GM18909 (cell line): Measurements from ENCODE around the gene DCAF8.
A peak's percentile ranks its signal among the peaks of the same experiment; 100 is the strongest.
"Not testable (repeated sequence)": the region's sequence is repeated elsewhere in the genome, so short reads cannot be mapped to it uniquely, and the experiment has no call there.

Source experiments
- ATAC-seq: cut with Tn5 transposase; IDR thresholded peaks from one replicate; pipeline ENCODE4 v1.9.1; 2021; ENCODE audit warnings: mild to moderate bottlenecking; ENCODE audit not compliant: unreplicated experiment, poor library complexity

DCAF8 gene

DNA sequence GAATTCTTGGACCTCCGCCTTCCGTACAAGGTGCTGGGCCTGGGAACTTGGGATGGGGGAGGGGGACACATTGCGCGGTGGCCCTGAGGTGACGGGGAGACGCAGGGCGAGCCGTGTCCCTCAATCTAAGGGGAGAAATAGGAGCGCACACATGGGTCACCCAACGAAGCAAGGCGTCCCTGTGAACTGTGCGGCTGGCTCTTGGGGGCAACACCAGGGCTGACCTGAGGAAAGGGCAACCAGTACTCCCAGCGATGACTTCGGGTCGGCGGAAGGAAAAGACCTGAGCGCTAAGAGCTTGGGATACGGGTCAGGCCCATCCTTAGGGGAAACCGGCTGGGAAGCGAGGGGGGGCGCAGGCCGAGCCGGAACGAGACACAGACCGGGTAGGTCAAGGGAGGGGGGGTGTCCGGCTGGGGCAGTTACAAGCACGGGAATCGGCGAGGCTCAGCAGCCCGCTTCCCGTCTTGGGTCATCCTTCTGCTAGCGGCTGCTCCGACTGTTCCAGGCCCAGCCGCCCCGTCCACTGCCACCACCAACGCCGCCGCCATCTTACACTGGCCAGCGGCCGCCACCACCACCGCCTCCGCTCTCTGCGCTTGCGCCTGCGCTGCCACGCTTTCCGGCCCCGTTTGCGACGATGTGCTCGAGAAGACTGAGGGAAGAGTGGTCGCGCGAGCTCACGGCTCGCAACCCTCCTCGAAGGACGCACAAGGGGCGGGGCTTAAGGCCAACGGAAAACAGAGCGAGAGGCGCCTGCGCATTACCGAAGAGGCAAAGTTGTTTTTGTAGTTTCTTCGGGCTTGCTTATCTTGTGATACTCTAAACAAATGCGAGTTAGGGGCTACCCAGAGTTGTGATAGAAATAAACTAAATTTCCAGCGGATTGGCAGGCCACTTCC lies at the start of gene DCAF8:
TSS of gene DCAF8 (minus strand) at position 657 of the 902 bp plus-strand sequence. CDS start 18,541 bp downstream, outside the sequence.
- peak; percentile 86 for ATAC-seq

DNA sequence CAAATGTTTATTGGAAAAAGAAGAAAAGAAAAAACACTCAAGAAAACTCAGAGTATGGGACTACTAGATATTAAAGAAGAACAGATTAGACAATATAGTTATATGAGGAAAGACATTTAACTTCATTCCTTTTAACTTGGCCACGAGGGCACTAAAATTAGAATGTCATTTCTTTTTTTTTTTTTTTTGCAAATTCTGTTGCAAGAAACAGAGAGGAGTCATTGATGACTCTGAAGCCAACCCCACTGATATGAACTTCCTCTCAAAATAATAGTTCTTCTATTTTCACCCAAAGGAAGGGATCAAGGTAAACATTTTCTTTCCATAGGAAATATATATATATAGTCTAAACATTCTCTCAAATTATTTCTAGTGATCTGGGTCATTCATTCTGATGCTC lies 47.2 kb upstream of the DCAF8 start:
- no peak for ATAC-seq

DNA sequence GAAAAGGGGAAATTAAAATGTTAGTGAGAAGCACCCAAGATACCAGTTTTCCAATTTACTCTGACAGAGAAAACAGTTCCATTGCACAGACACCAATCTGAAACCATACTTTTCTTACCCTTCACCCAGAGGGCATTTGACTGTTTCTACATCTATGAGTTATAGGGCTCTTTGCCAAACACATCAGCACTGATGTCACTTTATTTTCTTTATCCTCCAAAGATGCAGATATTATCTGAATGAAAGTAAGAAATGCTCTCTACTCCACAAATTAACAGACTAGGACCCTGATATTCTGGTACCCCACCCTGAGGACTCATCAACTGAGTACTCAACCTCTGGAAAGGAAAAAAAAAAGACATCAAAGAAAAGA lies 46.8 kb upstream of the DCAF8 start:
- no peak for ATAC-seq

DNA sequence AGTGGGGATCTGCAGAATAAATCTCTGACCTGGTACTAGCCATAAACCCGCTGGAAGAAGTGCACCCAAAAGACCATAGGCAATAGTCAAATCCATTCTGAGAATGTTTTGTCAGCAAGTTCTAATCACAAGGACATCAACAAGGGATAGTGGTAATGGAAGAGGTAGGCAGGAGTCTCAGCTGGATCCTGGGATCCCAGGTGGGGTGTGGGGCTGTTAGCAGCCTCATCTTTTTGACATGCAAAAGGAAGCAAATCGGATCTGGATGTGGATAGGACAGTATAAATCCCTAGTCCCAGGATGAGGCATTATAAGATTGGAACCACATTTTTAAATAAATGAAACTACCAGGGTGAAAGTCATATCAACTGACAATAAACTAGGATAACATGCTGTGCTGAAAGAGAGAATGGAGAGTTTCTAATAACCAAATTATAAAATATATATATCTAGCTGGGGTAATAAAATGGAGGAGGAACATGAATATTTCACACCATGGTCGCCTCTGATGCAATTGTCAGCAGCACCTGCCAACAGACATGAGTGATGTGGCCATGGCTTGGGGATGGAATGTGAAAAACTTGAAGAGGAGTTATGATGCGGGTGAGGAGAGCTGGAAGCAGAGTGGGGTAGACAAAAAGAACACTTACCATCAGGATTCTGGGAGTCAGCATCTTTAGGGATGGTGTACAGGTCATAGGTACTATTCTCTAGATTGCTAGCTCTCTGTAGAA lies 46.3 kb upstream of the DCAF8 start:
- ATAC-seq: no peak

DNA sequence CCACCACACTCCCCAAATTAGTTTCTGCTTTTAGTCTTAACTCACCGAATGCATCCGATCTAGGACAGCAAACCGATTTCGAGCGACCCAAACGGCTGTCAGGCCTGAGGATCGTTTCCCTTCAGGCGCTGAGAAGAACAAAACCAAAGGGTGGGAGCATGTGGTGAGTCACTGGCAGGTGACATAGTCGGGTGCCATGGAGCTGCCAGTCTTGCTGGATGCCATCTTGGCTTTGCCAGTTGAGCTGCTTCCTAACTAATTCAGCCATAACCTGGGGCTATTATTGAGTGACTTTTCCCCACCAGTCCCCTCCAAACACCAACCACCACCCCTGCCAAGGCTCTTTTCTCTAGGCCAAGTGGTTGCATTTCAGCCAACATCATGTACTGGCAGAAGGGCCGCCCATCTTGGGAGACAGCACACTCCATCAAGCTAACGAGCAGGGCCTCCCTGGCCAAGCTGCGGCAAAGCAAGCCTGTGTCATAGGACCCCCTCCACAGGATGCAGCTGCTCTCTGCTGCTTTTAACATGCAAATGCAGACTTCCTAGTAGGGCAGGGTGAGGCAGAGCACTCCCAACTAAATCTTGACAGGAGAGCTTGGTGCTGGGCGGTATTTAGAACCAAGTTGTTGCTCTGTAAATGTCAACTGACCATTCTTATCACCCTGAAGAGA lies 44.9 kb upstream of the DCAF8 start:
- ATAC-seq: no peak

DNA sequence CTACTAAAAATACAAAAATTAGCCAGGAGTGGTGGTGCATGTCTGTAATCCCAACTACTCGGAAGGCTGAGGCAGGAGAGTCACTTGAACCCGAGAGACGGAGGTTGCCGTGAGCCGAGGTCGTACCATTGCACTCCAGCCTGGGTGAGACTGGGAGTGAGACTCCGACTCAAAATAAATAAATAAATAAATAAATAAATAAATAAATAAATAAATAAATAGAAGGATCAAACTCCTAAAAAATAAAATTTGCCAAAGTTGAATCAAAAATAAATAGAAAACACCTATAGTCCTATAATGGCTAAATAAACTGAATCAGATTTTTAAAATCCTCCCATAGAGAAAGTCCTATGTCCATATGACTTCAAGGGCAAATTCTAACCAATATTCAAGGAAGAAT lies 37.8 kb upstream of the DCAF8 start:
- ATAC-seq: no peak

DNA sequence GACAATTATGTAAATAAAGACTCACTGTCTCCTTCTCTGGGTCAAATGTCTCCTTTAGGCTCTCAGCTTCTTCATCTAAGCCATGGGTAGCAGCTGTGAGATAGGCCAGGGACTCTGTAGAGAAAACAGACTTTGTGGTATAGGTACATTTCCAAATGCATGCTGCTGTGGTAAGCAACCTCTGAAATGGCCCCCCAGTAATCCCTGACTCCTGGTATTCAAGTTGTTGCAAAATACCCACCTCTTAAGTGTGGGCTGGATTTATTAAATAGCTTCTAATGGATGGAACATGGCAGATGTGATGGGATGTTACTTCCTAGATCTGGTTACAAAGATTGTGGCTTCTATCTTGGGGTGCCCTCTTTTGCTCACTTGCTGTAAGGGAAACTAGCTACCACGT lies 33.7 kb upstream of the DCAF8 start:
- ATAC-seq: no peak

DNA sequence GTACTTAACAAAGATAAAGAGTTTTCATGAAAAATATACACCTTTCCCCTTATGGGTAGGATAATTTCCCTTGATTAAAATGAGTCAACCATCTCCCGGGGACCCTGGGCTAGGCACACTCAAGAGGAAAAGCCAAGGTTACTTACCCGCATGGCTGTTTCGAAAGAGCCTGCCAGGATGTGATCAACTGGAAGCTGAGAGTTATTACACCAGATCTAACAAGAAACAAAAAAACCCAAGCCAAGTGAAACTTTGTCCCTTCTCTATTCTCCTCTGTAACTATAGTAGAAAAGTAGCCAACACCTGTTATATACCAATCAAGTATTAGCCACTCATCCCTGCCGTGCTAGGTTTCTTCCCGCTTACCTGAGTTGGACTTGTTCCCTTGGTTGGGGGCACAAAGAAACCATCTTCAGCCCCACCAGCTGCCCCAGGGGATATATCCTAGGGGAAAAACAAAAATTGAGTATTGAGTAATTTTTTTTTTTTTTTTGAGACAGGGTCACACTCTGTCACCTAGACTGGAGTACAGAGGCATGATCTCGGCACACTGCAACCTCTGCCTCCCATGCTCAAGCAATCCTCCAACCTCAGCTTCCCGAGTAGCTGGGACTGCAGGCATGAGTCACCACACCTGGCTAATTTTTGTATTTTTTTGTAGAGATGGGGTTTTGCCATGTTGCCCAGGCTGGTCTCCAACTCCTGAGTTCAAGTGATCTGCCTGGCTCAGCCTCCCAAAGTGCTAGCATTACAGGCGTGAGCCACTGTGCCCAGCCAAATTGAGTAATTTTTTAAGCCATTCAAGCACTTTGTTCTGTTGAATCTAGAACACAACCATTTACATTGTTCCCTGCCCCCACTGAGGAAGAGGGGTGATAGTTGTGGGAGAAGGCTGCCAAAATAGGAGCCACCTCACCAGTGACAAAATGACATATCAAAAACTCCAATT lies 30.9 kb upstream of the DCAF8 start:
- ATAC-seq: no peak

DNA sequence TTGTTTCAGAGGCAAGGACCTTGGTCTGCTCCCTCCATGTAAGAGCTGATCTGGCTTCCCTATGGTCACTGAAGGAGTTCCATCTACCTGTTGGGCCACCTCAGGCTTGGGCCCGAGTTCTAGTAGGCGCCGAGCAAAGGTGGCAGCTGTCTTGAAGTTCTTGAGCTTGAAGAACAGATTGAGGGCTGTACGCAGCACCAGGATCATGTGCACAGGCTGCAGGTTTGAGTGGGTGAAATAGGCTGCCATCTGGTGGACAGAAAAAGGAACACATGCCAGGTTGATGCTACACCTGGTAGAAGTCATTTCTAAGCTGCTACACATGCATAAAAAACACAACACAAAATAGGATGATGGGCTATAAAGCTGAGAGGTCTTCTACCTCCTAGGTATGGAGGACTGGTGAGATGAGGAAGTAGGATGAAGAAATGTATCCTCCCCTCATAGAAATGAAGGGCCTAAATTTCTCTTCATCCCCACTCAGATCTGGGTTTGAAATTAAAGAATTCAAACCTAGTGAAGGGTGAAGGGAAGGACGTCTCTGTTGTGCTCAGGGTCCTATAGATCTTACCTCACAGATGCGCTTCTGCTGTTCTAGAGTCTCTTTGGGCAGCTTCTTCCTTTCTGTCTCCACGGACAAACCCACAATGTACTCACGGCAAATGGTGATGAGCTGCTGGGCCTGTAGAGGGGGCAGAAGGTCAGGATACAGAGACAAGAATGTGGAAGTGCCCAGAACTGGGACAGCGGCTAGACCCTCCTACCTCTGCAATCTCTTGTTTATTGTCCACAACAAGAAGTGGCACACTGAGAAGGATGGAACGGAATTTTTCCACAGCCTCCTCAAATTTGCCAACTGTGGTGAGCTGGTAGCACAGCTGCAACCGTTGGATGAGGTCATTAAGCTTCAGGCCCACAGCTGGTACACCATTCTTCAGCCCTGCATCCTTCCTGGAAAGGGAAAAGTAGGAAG lies 29.2 kb upstream of the DCAF8 start:
- peak; percentile 69 for ATAC-seq

DNA sequence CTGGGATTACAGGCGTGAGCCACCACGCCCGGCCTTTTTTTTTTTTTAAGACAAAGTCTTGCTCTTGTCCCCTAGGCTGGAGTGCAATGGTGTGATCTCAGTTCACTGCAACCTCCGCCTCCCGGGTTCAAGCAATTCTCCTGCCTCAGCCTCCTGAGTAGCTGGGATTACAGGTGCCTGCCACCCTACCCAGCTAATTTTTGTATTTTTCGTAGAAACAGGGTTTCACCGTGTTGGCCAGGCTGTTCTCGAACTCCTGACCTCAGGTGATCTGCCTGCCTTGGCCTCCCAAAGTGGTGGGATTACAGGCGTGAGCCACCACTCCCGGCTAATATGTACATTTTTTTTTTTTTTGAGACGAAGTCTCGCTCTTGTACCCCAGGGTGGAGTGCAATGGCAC lies 25.4 kb upstream of the DCAF8 start:
- ATAC-seq: not testable (repeated sequence)

DNA sequence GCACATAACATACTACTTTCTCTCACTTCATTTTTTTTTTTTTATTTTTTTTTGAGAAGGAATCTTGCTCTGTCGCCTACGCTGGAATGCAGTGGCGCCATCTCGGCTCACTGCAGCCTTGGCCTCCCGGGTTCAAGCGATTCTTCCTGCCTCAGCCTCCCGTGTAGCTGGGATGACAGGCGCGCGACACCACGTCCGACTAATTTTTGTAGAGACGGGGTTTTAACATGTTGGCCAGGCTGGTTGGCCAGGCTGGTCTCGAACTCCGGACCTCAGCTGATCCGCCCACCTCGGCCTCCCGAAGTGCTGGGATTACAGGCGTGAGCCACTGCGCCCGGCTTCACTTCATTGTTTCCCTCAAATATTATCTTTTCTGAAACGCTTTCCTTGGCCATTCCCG lies 23.2 kb upstream of the DCAF8 start:
- ATAC-seq: no peak

DNA sequence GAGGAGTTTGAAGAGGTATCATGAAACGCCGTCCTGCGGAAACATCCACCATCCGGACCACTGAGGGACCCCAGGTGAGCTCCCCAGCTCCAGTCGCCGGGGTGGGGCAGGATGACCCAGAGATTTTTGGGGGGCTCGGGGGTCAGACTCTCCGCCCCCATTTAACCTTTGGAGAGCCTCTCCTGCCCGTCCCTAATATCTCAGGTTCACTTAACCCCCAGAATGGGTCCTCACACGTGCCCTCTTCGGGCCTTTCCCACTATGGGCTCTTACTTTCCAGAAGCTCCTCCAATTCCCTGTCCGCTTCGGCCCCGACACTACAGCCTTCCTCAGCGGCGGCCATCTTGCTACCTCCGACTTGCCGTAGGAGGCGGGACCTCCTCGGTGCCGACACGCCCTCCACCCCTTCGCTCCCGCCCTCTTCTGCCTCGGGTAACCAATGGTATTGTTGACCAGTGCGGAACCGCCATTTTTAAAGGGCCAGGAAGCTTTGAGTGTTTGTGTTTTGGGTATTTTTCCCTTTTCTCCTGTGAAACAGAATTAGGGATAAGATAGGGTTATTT lies 22.5 kb upstream of the DCAF8 start, which contains the start of gene PEX19:
TSS of gene PEX19 (minus strand) at position 352 of the 563 bp plus-strand sequence. CDS start at position 343, 9 bp downstream.
- ATAC-seq: peak; percentile 96

DNA sequence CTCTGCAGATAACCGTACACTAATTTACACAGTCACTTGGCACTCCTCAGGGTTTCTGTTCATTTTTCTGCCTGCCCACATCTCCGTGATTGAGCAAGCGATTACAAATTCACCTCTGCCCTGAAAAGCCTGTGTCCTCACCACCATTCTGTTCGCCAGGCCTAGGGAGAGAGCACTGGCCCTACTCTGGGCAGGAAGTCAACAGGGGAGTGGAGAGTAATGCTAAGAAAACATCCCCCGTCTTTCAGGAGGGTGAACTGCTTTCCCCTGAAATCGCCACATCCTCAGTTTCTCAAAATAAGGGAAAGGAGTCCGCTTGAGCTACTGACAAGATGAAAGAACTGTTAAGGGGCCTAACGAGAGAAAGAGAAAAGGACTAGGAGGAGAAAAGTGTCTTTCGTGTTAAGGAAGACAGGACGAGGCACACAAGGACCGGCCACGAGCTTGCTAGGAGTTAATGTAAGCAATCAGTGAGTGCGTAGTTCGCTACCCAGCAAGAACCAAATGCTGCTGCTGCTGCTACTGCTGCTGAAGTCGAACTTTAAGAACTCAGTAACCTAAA lies 22.0 kb upstream of the DCAF8 start:
- ATAC-seq: peak; percentile 34

DNA sequence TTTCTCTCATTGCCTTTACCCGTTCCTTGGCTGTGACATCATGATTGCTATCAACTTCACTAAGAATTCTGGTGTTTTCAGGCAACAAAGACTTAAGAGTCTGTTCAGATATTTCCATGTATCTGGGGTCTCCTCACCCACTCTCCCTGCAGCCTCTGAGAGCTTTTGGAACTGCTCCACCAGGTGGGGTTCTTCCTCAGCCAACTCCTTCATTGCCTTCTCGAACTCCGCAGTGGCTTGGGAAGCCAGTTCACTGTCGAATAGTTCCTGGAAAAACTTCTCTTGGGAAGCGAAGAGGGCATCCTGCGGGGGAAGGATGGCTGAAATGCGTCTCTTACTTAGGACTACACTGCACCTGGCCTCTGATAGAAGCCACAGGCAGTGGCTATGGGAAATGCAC lies 20.5 kb upstream of the DCAF8 start:
- ATAC-seq: no peak

DNA sequence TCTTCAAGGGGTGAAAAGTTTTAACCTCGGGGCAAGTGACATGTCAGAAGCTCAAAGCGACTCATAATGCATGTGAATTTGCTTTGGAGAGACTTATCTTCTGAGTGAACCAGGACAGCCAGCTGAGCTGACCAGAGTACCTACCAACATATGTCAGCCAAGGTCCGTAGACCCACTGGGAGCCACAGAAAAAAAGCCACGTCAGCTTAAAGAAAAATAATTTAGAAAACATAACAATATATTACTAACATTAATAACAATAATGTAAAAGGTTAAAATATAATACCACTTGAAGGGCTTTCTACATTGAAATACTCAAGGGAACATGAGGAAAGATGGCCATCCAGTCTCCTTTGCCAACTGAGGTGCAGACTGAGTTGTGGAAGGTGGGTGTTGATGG lies 15.6 kb upstream of the DCAF8 start:
- no peak for ATAC-seq

DNA sequence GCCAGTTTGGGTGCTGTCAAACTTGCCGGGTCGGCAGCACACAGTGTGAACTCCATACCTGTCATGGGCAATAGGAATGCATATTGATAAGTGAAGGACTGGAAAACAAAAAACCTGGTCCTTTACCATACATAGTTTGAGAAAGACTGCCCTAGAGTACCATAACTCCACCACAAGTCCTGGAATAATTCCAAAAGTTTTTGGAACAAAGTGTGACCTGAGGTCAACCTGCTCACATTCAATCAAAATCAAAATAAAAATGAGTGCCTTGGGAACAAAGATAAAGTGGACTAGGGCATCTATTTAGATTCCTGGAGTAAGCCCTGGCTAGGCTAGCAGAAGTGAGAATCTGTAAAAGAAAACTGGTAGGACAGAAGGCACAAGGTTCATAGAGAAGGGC lies 15.0 kb upstream of the DCAF8 start:
- no peak for ATAC-seq

DNA sequence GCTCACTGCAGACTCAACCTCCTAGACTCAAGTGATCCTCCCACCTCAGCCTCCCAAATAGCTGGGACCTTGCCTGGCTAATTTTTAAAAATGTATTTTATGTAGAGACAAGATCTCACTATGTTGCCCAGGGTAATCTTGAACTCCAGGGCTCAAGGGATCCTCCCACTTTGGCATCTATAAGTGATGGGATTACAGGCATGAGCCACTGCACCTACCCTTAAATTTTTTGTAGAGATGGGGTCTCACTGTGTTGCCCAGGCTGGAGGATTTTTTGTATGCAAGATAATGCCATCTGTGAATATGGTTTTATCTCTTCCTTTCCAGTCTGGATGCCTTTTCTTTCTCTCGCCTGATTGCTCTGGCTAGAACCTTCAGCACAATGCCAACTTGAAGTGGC lies 8.7 kb upstream of the DCAF8 start:
- no peak for ATAC-seq
